WTC11 (cell line): ENCODE measurements around the gene DSC2. TPM values are rescaled to one million over a fixed set of nuclear protein-coding genes. Genes with fewer than 3 reads are reported as not detected.

Experiments used
- ATAC-seq: fragments of 200-7000 bp; cut with Tn5 transposase; 2 replicates; pipeline ENCODE4 v1.10.0; 2021; ENCODE audit warnings: mild to moderate bottlenecking, moderate library complexity
- Bru-seq: library from RNA; stranded (reverse); fragments of 400-500 nt; gene quantifications from one replicate; lab custom pipeline; 2021; lab: Mats Ljungman, UMichigan
- CTCF ChIA-PET: fragments of 300-600 bp; sonication (Branson Sonifier 250); formaldehyde crosslinking; loops from one replicate; lab custom pipeline; 2021; ENCODE audit warnings: antibody characterized with exemption; lab: Charles Lee
- POLR2A ChIA-PET: fragments of 350-600 bp; sonication (Branson Sonifier 250); formaldehyde crosslinking; loops from one replicate; lab custom pipeline; 2021; ENCODE audit warnings: antibody characterized with exemption; lab: Charles Lee
- DNase-seq: peaks from one replicate; pipeline ENCODE4 v3.0.0; 2021; ENCODE audit warnings: low spot score
- H3K27ac Mint-ChIP-seq: 2 replicates; pipeline ENCODE4 v1.8.0; 2021; ENCODE audit warnings: mixed read lengths
- H3K27me3 Mint-ChIP-seq: 2 replicates; pipeline ENCODE4 v1.8.0; 2021; ENCODE audit warnings: low read depth, mild to moderate bottlenecking, moderate library complexity, mixed read lengths
- H3K36me3 Mint-ChIP-seq: 2 replicates; pipeline ENCODE4 v1.8.0; 2021; ENCODE audit warnings: mixed read lengths
- H3K4me1 Mint-ChIP-seq: 2 replicates; pipeline ENCODE4 v1.8.0; 2022; ENCODE audit warnings: mixed read lengths
- H3K4me3 Mint-ChIP-seq: 2 replicates; pipeline ENCODE4 v1.8.0; 2021; ENCODE audit warnings: mild to moderate bottlenecking, moderate library complexity, mixed read lengths
- H3K9me3 Mint-ChIP-seq: 2 replicates; pipeline ENCODE4 v1.8.0; 2021; ENCODE audit warnings: mixed read lengths
- ETV6 ChIP-seq: sonication (generic); formaldehyde crosslinking; IDR thresholded peaks from 2 replicates; pipeline ENCODE4 v1.8.1; 2022; ENCODE audit warnings: mild to moderate bottlenecking, missing genetic modification reagents
- FOXK1 ChIP-seq: sonication (generic); formaldehyde crosslinking; IDR thresholded peaks from 2 replicates; pipeline ENCODE4 v1.8.0; 2022; ENCODE audit warnings: mild to moderate bottlenecking, moderate library complexity, missing genetic modification reagents
- FOXP1 ChIP-seq: sonication (generic); formaldehyde crosslinking; IDR thresholded peaks from 2 replicates; pipeline ENCODE4 v1.8.0; 2022; ENCODE audit warnings: missing genetic modification reagents, mild to moderate bottlenecking, moderate library complexity, borderline replicate concordance
- GABPB1 ChIP-seq: sonication (generic); formaldehyde crosslinking; IDR thresholded peaks from 2 replicates; pipeline ENCODE4 v1.8.1; 2023; ENCODE audit warnings: mild to moderate bottlenecking, missing genetic modification reagents
- HMGXB4 ChIP-seq: sonication (generic); formaldehyde crosslinking; IDR thresholded peaks from 2 replicates; pipeline ENCODE4 v1.8.1; 2023; ENCODE audit warnings: mild to moderate bottlenecking, moderate library complexity, missing genetic modification reagents
- NR3C1 ChIP-seq: sonication (generic); formaldehyde crosslinking; conservative IDR thresholded peaks from 2 replicates; pipeline ENCODE4 v1.8.1; 2023; ENCODE audit warnings: low read depth, mild to moderate bottlenecking, missing genetic modification reagents
- SP1 ChIP-seq: sonication (generic); formaldehyde crosslinking; conservative IDR thresholded peaks from 2 replicates; pipeline ENCODE4 v1.8.1; 2022; ENCODE audit warnings: missing genetic modification reagents
- ZBTB21 ChIP-seq: sonication (generic); formaldehyde crosslinking; IDR thresholded peaks from 2 replicates; pipeline ENCODE4 v1.8.1; 2023; ENCODE audit warnings: mild to moderate bottlenecking, missing genetic modification reagents, borderline replicate concordance
- ZBTB43 ChIP-seq: sonication (generic); formaldehyde crosslinking; IDR thresholded peaks from 2 replicates; pipeline ENCODE4 v1.8.1; 2023; ENCODE audit warnings: mild to moderate bottlenecking, missing genetic modification reagents
- long read RNA-seq, 3 experiments: library from RNA in 1 of 3; library from capped mRNA in 1 of 3; library from polyadenylated mRNA in 1 of 3; unstranded in 2 of 3; stranded (forward) in 1 of 3; transcript quantifications; one replicate each; pipeline ENCODE4 v2.0.0, GENCODE V29; 2021
- total RNA-seq: library from RNA; stranded (reverse); gene quantifications from 3 replicates; pipeline ENCODE4 v1.2.3, GENCODE V29; 2021
- TF ChIP-seq, protein P1 (sequence below): sonication (generic); formaldehyde crosslinking; IDR thresholded peaks from 2 replicates; pipeline ENCODE4 v1.8.1; 2022; ENCODE audit warnings: mild to moderate bottlenecking, moderate library complexity, missing genetic modification reagents
- TF ChIP-seq, protein P2 (sequence below): sonication (generic); formaldehyde crosslinking; IDR thresholded peaks from 2 replicates; pipeline ENCODE4 v1.8.0; 2022; ENCODE audit warnings: mild to moderate bottlenecking, missing genetic modification reagents
- TF ChIP-seq, protein P3 (sequence below): fragments of 250-450 bp; sonication (Bioruptor Pico); conservative IDR thresholded peaks from 2 replicates; pipeline ENCODE4 v1.9.0; 2021; ENCODE audit warnings: mild to moderate bottlenecking
- TF ChIP-seq, protein P4 (sequence below): sonication (generic); formaldehyde crosslinking; conservative IDR thresholded peaks from 2 replicates; pipeline ENCODE4 v1.8.1; 2022; ENCODE audit warnings: mild to moderate bottlenecking, missing genetic modification reagents

Gene DSC2
- total RNA-seq (27.0 to 29.8 TPM (median 28.3 TPM) in 3 replicates), Bru-seq, nascent RNA (percentile 81 among the genes with signal in this experiment)
- long read RNA-seq, experiment 1, full-length matches to known transcripts: 150 of 204 reads
- long read RNA-seq, experiment 1, partial matches to known transcripts: 29 of 204 reads
- long read RNA-seq, experiment 1, other reads (novel, unspliced or antisense): 25 of 204 reads
- long read RNA-seq, experiment 2, full-length matches to known transcripts: 6 of 56 reads
- long read RNA-seq, experiment 2, partial matches to known transcripts: 12 of 56 reads
- long read RNA-seq, experiment 2, other reads (novel, unspliced or antisense): 38 of 56 reads
- long read RNA-seq, experiment 3: 0 reads

DNA sequence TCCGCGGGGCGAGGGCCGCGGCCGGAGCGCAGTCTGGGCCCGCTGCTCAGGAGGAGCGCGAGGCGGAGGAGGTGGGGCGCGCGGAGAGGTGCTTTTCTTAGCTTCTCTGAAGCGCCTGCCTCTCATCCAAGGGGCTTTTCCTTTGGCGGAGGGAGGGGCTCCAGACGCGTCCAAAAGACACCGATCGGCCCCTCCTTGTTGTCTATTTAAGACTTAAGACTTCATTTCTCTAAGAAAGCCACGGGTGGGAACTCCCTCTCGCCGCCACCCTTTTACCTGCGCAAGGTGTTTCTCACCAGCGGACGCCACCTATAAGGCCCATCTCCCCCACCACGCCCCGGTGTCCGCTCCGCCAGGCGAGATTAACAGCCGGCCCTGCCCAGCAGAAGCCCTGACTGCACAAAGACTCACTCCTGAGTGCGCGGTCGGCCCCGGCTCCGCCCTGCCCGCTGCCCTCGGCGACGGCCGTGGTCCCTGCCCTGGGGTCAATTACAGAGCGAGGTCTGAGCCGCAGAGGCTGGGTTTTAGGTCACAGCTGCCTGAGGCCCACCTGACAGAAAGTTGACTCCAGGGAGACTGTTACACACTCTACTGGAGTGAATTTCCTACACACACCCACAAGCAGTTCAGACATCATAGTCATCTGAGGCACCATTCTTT, at the start of gene DSC2:
Gene DSC2, minus strand, starts transcription at position 397 of the 660 bp plus-strand sequence. CDS start 450 bp downstream, outside the sequence.
- no peaks in the 10 kb centered on the region for H3K27me3 Mint-ChIP-seq
- H3K36me3 Mint-ChIP-seq: no peaks in the 10 kb centered on the region
- TF ChIP-seq NR3C1 (CRISPR knock-in tag) (no peak), HMGXB4 (0 out of 2 replicates have a peak, but pooled peaks have one; percentile 32), FOXK1 (CRISPR knock-in tag) (0 out of 2 replicates have a peak, but pooled peaks have one; percentile 48), SP1 (CRISPR knock-in tag) (peak; percentile 41; the same call in 1 of the 2 replicates), ETV6 (CRISPR knock-in tag) (0 out of 2 replicates have a peak, but pooled peaks have one; percentile 37)
- TF ChIP-seq, protein P1, sequence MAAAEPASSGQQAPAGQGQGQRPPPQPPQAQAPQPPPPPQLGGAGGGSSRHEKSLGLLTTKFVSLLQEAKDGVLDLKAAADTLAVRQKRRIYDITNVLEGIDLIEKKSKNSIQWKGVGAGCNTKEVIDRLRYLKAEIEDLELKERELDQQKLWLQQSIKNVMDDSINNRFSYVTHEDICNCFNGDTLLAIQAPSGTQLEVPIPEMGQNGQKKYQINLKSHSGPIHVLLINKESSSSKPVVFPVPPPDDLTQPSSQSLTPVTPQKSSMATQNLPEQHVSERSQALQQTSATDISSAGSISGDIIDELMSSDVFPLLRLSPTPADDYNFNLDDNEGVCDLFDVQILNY (CRISPR knock-in tag): 0 out of 2 replicates have a peak, but pooled peaks have one; percentile 44
- TF ChIP-seq, protein P2, sequence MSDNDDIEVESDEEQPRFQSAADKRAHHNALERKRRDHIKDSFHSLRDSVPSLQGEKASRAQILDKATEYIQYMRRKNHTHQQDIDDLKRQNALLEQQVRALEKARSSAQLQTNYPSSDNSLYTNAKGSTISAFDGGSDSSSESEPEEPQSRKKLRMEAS (CRISPR knock-in tag): peak; percentile 34; the same call in 1 of the 2 replicates
- TF ChIP-seq, protein P3, sequence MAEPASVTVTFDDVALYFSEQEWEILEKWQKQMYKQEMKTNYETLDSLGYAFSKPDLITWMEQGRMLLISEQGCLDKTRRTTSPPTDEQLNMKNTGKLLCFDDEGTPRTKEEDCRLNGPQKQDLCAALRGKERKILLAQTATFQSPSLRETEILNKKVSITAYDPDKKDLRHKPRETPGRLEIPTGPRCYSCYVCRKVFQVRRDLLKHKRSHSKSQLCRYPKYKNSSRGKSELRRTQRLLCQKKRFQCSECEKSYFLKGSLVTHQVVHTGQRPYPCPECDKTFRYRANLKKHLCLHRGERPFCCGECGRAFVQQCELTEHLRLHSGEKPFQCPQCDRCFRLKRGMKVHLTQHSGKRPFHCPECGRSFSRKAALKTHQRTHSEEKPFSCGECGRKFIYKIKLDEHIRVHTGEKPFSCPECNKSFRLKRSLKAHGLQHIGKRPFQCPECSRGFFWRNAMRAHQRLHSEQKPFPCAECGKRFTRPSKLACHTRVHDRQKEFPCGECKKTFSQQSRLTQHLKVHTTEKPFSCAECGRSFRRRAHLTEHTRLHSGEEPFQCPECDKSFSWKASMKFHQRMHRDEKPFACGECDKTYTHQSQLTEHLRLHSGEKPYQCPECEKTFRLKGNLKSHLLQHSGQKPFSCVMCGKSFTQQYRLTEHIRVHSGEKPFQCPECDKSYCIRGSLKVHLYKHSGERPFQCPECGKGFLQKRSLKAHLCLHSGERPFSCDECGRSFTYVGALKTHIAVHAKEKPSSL: no peak
- TF ChIP-seq, all 79 proteins: peak for 6
- no peaks in the 10 kb centered on the region for H3K9me3 Mint-ChIP-seq
- H3K4me1 Mint-ChIP-seq: peaks cover 32% of the 10 kb centered on the region
- peak; percentile 72 for DNase-seq
- peak within 1 kb of the TSS; percentile 95 for H3K27ac Mint-ChIP-seq
- POLR2A ChIA-PET: interaction anchor here (0.8 to 1.6 kb wide), 2 partner anchors 103 to 395 kb away, joined by 3 to 5 read pairs; no protein-coding TSS in a partner anchor
- peak within 1 kb of the TSS; percentile 87 for H3K4me3 Mint-ChIP-seq
- ATAC-seq: peak; percentile 78
- CTCF ChIA-PET: no interaction called here

GRCh38 chr18:31149351-31149750, 47.1 kb upstream of the DSC2 start:
- CTCF ChIA-PET: no interaction called here
- ATAC-seq (no peak), DNase-seq (no peak)
- H3K36me3 Mint-ChIP-seq: no peaks in the 10 kb centered on the region
- TF ChIP-seq ZBTB21 (CRISPR knock-in tag) (no peak), GABPB1 (CRISPR knock-in tag) (no peak)
- TF ChIP-seq, protein P3: no peak
- peaks cover 7% of the 10 kb centered on the region for H3K9me3 Mint-ChIP-seq
- H3K27ac Mint-ChIP-seq: no peak overlapping the region
- H3K27me3 Mint-ChIP-seq: no peaks in the 10 kb centered on the region
- H3K4me1 Mint-ChIP-seq: no peaks in the 10 kb centered on the region
- H3K4me3 Mint-ChIP-seq: no peak overlapping the region
- POLR2A ChIA-PET: no interaction called here

GRCh38 chr18:31148600-31148999, 46.4 kb upstream of the DSC2 start:
- CTCF ChIA-PET: no interaction called here
- TF ChIP-seq FOXP1 (CRISPR knock-in tag) (no peak), ZBTB43 (no peak)
- TF ChIP-seq, protein P4, sequence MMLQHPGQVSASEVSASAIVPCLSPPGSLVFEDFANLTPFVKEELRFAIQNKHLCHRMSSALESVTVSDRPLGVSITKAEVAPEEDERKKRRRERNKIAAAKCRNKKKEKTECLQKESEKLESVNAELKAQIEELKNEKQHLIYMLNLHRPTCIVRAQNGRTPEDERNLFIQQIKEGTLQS (CRISPR knock-in tag): no peak
- TF ChIP-seq, all 79 proteins: peak for 0
- ATAC-seq: no peak
- DNase-seq: no peak
- POLR2A ChIA-PET: no interaction called here
- peaks cover 7% of the 10 kb centered on the region for H3K9me3 Mint-ChIP-seq
- no peak overlapping the region for H3K4me3 Mint-ChIP-seq
- no peaks in the 10 kb centered on the region for H3K27me3 Mint-ChIP-seq
- no peaks in the 10 kb centered on the region for H3K4me1 Mint-ChIP-seq
- H3K36me3 Mint-ChIP-seq: no peaks in the 10 kb centered on the region
- no peak overlapping the region for H3K27ac Mint-ChIP-seq
